Measurements from ENCODE around the gene LILRB5.
"Not testable (repeated sequence)": the region's sequence is repeated elsewhere in the genome, so short reads cannot be mapped to it uniquely, and the experiment has no call there.

LILRB5 gene

DNA sequence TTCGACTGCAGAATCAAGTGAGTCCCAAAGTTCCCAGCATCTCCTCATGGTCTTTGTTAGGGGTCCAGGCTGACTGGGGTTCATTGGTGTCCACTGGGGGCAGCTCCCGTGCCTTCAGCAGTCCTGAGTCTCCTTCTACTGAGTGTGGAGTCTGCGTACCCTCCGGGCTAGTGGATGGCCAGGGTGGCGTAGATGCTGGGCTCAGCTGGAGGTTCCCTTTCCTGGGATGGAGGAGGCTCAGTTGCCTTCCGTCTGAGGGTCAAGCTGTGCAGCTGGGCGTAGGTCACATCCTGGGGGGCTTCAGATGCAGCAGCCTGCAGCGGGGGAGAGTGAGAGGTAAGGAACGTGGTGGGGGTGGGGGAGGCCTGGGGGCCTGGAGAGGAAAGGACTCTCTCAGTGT is 17.4 kb upstream of the LILRB5 start:
- DNase-seq, result not testable (repeated sequence)

DNA sequence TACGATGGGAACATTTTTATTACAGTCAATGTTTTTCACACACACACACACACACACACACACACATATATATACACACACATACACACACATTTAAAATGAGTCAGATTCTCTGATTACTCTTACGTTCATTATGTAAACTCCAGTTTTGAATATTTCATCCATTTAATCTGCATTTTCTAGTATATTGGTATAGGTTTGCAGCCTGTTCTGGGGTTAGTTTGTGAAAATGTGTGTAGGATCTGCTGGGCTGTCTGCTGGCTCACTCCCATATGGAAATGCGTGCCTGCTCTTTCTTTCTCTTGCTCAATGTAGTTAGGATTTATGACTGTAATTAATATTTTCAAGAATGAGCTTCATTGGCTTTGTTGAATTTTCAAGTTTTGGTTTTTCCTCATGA is 16.7 kb upstream of the LILRB5 start:
- DNase-seq, result no peak

DNA sequence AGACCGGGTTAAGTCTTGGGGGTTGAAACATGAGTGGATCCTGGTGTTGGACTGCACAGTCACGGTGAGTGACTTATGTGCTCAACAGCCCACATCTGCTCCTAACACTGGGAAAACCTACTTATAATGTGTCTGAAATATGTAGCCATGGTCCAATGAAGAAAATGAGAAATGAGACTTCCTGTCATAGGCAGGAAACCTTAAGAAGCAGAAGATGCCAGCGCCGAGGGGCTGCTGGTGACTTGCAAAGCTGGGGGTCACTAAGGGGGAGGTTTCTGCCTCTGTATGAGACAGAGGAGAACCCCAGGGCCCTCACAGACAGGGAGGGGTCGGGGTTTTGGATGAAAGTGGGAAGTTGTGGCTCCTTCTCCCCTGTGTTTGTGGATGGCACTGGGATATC is 15.1 kb upstream of the LILRB5 start:
- not testable (repeated sequence) for DNase-seq

DNA sequence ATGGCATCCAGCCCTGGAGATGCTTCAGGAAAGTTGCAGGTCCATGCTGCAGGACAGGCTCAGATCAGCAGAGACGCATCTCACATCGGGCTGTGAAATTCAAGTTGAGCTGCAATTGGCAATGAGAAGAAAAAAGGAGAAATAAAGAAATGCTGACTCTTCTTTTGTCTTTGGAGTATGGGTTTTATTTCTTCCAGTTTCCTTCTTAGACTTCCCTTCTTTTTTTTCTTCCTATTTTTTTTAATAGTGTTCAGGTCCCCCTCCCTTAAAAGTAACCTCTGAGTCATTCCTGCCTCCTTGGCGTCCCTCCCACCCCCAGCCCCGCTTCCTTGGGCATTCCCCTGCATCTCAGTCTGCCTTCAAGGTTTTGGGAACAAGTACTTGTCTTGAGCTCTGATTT is 14.5 kb upstream of the LILRB5 start:
- not testable (repeated sequence) for DNase-seq

DNA sequence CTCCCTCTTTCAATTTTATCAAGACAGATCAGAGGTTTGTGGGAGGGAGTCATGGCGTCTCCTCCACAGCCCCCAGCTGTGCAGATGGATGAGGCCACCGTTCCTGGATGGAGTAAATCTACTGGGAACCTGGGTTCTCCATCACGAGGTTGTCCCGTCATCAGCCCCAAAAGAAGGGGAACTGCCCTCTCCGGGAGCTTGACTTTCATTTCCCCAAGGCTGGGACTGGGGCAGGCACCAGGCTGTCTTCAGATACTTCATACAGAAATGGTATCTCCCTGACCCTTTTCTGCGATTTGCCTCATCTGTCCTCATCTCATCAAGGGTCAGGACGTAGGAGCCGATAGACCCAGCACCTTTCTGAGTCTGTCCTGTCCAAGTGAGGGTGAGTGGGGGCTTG is 14.0 kb upstream of the LILRB5 start:
- DNase-seq, result no peak

DNA sequence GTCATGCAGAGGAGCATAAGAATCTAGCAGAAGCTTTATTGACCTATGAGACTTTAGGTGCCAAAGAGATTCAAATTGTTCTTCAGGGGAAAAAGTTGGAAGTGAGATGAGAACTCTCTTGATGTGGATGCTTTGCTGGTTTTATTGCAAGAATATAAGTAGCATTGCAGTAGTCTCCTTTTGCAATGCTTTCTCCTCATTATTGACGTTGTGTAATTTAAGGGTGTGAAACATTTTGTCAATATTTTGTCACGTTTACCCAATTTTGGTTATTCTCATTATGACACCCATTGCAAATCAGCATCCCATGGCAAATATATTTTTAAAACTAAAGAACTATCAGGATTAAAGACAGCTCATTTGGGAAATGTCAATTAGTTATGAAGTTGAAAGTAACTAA is 11.9 kb upstream of the LILRB5 start:
- DNase-seq, result no peak

DNA sequence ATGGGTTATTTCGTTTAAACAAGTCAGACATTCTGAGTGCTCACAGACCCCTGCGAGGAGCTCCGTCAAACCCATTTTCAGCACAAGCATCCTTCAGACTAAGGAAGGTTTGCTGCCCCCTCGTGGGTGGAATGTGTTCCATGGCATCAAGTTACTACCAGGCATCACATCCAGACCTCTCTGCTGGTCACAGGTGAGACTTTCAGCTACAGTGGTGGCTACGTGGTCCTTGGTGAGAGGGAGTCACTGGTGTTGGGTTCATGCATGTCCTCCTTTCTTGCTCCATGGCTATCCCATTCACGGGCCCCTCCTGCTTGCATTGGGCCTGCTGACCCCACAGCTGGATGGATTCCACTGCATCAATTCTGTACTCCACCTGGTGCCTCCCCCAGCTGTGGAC is 9.1 kb upstream of the LILRB5 start:
- DNase-seq, result peak; percentile 55

DNA sequence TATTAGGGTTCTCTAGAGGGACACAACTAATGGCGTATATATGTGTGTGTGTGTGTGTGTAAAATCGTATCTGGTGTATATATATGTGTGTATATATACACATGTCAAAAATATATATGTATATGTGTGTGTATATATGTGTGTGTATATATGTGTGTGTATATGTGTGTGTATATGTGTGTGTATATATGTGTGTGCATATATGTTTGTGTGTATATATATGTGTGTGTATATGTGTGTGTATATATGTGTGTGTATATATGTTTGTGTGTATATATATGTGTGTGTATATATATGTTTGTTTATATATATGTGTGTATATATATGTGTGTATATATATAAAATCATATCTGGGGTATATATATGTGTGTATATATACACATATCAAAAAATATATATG is 5.4 kb upstream of the LILRB5 start:
- DNase-seq, result no peak

DNA sequence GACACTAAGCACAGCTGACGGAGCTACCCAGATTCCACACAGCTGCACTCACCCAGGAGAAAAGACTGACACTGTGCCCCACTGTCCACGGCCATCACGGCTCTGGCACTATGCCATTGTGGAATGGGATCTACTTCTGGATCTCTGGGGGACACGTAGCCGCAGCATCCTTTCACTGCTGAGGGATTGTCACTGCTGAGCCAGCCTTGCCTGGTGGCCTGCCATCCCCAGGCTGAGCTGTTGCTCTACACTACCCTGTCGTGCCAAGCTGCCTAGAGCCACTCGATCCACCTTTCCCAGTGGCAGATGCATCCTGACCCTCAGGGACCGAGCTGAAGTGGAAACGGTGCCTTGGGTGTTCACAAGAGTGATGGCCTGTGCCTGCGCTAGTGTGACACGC is 5.0 kb upstream of the LILRB5 start:
- DNase-seq, result no peak

DNA sequence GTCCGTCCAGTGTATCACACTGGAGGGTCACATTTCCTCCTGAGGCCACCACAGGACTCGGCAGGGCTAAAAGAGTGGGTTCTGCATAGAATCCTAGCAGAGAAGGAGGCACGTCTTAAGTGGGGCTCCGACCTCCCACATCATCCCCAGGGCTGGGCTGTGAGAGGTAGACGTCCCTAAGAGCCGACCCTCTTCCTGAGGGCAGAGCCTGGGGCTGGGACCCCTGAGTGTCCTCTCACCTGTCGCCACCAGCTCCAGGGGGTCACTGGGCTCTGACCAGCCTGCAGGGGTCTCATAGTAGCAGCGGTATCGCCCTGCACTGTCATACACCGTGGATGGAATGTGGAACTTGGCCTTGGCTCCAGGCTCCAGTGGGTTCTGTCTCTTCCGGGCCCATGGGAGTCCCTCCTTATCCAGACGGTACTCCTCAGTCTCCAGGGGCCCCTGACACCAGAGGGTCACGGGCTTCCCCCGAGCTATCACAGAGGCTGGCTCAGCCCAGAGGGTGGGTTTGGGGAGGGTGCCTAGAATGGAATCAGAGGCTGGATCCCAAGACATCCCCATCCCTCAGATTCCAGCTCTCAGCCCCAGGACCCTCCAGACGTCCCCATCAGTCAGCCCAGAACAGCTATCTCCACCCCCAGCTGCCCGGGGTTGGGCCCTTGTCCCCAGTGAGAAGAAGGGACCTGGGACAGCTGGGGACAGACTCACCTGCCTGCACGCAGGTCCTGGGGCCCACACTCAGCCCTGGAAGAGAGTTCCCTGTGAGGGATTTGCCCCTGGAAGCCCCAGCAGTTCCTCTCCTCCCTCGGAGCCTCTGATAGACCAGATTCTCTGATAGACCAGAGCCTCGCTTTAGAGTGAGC is 590 bp downstream of the LILRB5 start:
- DNase-seq, result no peak

DNA sequence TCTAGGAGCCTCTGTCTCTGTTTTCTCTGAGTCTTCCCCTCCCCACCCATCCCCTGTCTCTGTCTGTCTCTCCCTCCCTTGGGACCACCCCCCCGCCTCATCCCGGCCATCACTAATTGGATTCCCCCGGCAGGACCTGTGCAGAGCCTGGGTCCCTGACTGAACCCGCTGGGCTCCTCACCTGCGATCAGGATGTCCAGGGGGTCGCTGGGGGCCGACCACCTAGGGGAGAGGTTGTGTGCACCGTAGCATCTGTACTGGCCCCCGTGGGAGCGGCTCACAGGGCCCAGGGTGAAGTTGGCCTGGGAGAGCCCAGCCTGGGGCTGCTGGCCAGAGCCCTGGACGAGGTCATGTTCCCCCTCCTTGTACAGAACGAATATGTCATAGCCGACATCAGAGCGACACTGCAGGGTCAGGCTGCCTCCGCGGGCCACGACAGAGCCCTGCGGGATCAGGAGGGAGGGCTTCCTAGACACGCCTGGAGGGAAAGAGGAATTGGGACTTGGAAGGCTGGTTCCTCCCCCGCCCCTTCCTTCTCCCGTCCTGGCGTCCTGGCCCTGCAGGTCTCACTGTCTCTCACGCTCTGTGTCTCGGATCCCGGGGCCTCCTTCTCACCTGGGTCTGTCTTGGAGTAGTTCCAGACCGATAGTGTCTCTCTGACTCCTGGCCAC is 1.8 kb downstream of the LILRB5 start:
- DNase-seq, result no peak

DNA sequence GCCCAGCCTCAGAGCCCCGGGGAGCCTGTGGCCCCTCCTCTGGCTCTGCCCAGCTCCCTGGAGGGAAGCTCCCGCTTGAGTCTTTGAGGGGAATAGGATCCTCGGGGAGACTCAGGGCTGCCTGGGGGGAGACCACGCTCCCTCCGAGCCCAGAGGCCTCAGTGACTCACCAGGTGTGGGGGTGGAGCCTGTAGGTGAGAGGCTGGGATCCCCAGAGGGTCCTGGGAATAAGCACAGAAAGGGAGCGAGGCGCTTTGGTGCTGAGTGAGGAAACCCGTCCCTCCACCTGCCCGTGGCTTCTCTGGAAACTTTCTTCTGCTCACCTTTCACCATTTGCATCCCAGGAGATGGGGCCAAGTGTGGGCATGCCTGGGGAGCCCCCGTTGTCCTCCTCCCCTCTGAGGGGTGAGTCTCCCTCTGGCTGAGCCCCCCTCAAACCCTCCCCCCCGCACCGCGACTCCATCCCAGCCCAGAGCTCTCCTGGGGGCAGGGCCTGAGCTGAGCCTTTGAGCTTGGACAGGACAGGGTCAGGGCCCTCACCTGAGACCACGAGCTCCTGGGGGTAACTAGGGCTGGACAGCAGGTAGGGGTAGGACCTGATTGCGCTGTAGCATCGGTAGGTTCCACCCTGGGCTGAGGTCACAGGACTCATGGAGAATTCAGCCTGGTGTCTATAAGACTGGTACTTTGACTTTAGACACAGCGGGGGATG is 2.7 kb downstream of the LILRB5 start:
- no peak for DNase-seq

DNA sequence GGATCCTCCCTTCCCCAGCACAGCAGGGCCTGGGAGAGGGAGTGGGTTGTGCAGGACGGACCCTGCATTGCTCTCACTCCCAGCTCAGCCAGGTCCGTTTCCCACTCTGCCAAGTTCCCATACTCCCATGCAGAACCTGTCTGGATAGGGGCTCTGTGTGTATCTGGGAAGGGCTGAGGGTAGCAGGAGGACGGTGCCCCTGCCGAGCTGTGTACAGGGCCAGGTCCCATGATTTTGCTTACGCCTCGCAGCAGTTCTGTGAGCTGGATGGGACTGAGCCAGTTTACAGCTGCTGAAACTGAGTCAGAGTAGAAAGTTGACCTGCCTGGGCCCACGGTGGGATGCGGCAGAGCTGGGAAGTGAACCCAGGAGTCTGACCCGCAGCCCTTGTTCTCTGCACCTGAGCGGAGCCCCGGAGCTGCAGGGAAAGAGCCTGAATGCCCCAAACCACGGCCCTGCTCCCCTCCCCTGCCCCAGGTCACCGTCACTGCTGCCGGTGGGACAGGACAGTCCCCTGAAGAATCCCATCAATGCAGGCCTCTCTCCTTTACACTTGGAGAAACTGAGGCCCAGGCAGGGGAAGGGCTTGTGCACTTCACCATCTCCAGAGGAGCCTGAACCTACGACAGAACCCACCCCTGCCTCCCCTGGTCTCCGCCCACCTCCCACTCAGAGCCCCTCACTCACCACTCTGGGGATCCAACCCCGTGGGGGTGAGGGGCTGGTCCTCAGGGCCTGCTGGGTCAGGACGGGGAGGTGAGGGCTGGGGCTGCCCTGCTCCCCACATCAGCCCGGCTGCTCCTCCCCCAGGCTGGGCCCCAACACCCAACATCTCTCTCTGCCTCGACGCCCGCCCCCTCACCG is 3.5 kb downstream of the LILRB5 start:
- DNase-seq, result no peak

DNA sequence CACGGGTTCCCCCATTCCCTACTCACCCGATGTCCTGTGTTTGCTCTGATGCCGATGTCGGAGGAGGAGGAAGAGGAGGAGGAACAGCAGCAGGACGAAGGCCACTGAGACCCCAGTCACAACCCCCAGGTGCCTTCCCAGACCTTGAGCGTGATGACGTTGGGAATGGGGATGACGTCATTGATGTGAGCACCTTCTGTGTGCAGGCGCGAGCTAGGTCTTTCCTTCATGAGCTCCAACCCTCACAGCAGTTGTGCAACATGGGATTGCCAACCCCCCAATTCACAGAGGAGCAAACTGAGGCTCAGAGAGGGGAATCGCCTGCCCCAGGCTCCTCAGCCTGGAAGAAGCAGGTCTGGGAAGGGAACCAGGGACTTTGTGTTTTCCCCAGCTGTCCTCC is 4.2 kb downstream of the LILRB5 start:
- DNase-seq, result no peak

DNA sequence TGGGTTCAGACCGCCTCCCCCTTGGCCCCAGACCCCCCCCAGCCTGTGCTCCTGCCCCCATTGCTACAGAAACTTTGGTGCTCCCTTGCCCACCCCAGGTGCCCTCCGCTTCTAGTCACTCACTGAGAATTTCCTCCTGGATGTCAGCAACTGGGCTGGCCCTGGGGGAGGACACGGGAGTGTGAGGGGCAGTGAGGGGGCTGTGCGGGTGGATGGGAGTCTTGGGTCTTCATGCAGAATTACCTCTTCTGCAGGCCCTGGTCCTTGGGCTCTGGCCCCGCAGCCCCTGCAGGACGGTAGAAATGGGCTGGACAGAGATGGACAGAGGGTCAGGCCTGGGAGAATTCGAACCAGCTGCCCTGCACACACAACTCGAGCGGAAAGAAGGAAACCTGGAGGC is 4.8 kb downstream of the LILRB5 start:
- no peak for DNase-seq

DNA sequence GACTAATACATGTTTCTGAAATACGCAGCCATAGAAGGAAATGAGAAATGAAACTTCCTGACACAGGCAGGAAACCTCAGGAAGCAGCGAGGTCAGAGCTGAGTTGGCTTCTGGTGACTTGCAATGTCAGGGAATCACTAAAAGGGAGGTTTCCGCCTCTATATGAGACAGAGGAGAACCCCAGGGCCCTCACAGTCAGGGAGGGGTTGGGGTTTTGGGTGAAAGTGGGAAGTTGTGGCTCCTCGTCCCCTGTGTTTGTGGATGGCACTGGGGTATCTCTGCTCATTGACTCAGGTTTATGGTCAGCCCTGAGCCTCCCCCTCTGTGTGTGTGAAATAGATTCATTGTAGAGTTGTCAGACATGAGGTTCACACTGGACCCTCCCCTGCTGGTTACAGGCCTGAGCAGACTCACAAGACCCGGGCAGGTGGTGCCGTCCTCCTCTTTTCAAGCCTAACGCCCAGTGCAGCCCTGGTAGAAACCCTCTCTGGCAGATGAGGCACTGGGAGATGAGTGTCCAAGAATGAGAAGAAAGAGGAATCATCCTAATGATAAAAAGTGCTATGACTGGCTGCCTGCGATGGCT is 9.0 kb downstream of the LILRB5 start:
- peak; percentile 23 for DNase-seq

DNA sequence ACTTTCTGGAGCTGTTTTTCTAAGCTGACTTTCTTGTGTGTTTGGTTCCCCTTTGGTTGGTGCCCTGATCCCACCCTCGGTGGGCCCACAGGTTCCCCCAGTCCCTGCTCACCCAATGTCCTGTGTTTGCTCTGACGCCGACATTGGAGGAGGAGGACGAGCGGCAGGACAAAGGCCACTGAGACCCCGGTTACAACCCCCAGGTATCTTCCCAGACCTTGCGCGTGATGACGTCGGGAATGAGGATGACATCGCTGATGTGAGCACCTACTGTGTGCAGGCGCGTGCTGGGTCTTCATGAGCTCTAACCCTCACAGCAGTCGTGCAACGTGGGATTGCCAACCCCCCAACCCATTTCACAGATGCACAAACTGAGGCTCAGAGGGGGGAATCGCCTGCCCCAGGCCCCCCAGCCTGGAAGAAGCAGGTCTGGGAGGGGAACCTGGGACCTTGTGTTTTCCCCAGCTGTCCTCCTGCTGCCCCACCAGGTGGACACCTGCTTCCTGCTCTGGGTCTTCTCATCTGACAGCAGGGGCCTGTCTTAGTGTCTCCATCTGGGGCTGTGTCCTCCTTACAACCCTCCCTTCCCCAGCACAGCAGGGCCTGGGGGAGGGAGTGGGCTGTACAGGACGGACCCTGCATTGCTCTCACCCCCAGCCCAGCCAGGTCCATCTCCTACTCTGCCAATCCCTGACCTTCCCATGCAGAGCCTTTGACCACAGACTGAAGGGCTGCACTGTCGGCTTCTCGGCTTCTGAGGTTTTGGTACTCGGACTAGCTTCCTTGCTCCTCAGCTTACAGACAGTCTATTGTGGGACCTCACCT is 9.8 kb downstream of the LILRB5 start:
- DNase-seq, result no peak

DNA sequence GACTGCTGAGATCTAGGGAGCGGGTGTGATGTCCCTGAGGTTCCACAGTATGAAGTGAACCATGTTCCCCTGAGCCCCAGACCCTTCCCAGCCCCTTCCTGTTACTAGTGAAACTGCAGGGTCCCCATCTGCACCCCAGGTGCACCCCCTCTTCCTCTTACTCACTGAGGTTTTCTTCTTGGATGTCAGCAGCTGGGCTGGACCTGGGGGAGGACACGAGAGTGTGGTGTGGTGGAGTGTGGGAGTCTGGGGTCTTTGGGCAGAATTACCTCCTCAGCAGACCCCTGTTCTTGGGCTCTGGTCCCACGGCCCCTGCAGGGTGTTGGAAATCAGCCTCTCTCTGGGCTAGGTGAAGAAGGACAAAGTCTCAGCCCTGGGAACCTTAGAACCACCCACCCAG is 11.1 kb downstream of the LILRB5 start:
- no peak for DNase-seq

DNA sequence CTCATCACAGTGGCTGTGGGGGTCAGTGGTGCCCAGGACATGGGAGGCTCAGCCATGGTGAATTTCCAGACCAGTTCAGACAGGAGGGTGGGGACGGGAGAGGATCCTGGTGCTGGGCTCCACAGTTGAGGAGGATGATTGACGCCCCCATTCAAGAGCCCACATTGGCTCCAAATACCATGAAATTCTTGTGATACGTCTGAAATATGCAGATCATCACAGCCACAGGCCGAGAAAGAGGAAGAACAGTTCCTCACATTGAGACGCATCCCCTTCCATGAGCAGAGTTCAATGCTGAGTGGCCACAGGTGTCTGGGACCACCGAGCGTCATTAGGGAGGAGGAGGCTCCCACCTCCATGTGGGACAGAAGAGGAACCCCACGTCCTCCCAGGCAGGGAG is 13.3 kb downstream of the LILRB5 start:
- DNase-seq, result not testable (repeated sequence)

DNA sequence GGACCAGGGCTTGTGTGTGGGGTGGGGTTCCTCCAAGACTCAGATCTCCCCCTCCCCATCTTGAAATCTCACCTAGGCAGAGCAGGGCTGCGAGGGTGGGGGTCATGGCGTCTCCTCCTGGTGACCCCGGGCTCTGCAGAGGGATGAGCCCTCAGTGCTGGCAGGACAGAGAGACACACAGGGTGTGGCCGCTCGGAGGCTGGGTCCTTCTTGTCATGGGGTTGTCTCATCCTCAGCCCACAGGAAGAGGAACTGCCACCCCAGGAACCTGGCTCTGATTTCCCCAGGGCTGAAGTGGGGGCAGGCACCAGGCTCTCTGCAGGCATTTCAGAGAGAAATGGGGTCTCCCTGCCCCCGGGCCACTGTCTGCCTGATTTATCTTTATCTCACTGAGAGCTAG is 14.4 kb downstream of the LILRB5 start, which contains the start of gene LILRA6:
Gene LILRA6, minus strand, starts transcription at position 145 of the 400 bp plus-strand sequence.
- DNase-seq, result not testable (repeated sequence)

DNA sequence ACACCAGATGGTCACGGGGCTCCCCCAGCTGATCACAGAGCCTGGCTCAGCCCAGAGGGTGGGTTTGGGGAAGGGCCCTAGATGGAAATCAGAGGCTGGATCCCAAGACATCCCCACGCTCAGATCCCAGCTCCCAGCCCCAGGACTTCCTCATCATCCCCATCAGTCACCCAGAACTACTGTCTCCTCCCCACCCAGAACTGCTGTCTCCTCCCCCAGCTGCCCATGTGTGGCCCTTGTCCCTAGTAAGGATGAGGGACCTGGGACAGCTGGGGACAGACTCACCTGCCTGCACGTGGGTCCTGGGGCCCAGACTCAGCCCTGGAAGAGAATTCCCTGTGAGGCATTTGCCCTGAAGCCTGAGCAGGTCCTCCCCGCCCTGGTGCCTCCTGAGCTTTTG is 14.8 kb downstream of the LILRB5 start:
- DNase-seq, result not testable (repeated sequence)
